Liver (tissue), 3 donors: Measurements from ENCODE around the gene RALGAPA2.

Experiments
- EGR1 ChIP-seq, 2 donors: IDR thresholded peaks; 2 replicates each; pipeline ENCODE4 v1.6.1; 2016 to 2018; ENCODE audit warnings: antibody characterized with exemption in 2 of 2, low read depth in 2 of 2
- GABPA ChIP-seq, 2 donors: IDR thresholded peaks in 1 of 2; conservative IDR thresholded peaks in 1 of 2; 2 replicates each; pipeline ENCODE4 v1.6.1; 2016; ENCODE audit warnings: antibody characterized with exemption in 2 of 2, mild to moderate bottlenecking in 1 of 2, moderate library complexity in 1 of 2
- JUND ChIP-seq, 2 donors: IDR thresholded peaks; 2 replicates each; pipeline ENCODE4 v1.6.1; 2016; ENCODE audit warnings: antibody characterized with exemption in 2 of 2
- MAX ChIP-seq: IDR thresholded peaks from 2 replicates; pipeline ENCODE4 v1.6.1; 2016; ENCODE audit warnings: antibody characterized with exemption
- REST ChIP-seq: IDR thresholded peaks from 2 replicates; pipeline ENCODE4 v1.6.1; 2016; ENCODE audit warnings: antibody characterized with exemption, mild to moderate bottlenecking
- TAF1 ChIP-seq: conservative IDR thresholded peaks from 2 replicates; pipeline ENCODE4 v1.6.1; 2016; ENCODE audit warnings: antibody characterized with exemption, mild to moderate bottlenecking
- YY1 ChIP-seq: IDR thresholded peaks from 2 replicates; pipeline ENCODE4 v1.6.1; 2016; ENCODE audit warnings: antibody characterized with exemption, mild to moderate bottlenecking
- TF ChIP-seq, protein P1 (sequence below): fragments of 150-350 bp; IDR thresholded peaks from 2 replicates; pipeline ENCODE4 v1.5.1; 2017; ENCODE audit warnings: improper control_type of control experiment, low read depth, low read length; ENCODE audit not compliant: missing input control
- donor health status: healthy.
- donor health status: healthy.

GRCh38 chr20:20638878-20639277 is 73.6 kb downstream of the RALGAPA2 start:
- TF ChIP-seq TAF1 (no peak), YY1 (no peak), REST (no peak), JUND (IDR thresholded peaks at IDR 0.05) (no peak), GABPA (IDR thresholded peaks at IDR 0.05 in 1 of 2, conservative IDR thresholded peaks at IDR 0.05 in 1 of 2) (no peak), EGR1 (IDR thresholded peaks at IDR 0.05; ENCODE audit: low read depth in 2 of 2) (no peak), MAX (no peak)
- TF ChIP-seq, protein P1, sequence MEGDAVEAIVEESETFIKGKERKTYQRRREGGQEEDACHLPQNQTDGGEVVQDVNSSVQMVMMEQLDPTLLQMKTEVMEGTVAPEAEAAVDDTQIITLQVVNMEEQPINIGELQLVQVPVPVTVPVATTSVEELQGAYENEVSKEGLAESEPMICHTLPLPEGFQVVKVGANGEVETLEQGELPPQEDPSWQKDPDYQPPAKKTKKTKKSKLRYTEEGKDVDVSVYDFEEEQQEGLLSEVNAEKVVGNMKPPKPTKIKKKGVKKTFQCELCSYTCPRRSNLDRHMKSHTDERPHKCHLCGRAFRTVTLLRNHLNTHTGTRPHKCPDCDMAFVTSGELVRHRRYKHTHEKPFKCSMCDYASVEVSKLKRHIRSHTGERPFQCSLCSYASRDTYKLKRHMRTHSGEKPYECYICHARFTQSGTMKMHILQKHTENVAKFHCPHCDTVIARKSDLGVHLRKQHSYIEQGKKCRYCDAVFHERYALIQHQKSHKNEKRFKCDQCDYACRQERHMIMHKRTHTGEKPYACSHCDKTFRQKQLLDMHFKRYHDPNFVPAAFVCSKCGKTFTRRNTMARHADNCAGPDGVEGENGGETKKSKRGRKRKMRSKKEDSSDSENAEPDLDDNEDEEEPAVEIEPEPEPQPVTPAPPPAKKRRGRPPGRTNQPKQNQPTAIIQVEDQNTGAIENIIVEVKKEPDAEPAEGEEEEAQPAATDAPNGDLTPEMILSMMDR = no peak
